VCaP (cell line): ENCODE results near the gene RPUSD4.

Experiments used
- H3K27ac ChIP-seq: fragments of 450-650 bp; 2 replicates; pipeline ENCODE4 v1.5.1; 2017
- TF ChIP-seq, protein P1 (sequence below): fragments of 450-650 bp; conservative IDR thresholded peaks from 2 replicates; pipeline ENCODE4 v1.5.1; 2017; ENCODE audit warnings: mild to moderate bottlenecking, moderate library complexity

Gene RPUSD4

DNA sequence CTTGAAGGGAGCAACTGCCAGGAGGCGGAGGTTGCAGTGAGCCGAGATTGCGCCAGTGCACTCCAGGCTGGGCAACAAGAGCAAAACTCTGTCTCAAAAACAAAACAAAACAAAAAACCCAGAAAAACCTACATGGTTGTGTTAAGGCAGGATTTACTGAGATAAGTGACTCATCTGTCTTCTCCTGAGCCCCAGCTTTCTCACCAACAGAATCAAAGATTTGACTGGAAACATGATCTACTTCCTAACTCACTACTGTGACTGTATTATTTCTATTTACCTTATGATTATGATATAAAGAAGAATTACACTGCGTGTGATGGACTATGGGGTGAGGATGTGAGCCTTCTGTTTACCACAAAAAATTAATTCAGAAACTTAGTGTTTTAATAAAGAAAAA lies 21.9 kb upstream of the RPUSD4 start:
- peak overlapping the region; percentile 55 for H3K27ac ChIP-seq
- TF ChIP-seq, protein P1, sequence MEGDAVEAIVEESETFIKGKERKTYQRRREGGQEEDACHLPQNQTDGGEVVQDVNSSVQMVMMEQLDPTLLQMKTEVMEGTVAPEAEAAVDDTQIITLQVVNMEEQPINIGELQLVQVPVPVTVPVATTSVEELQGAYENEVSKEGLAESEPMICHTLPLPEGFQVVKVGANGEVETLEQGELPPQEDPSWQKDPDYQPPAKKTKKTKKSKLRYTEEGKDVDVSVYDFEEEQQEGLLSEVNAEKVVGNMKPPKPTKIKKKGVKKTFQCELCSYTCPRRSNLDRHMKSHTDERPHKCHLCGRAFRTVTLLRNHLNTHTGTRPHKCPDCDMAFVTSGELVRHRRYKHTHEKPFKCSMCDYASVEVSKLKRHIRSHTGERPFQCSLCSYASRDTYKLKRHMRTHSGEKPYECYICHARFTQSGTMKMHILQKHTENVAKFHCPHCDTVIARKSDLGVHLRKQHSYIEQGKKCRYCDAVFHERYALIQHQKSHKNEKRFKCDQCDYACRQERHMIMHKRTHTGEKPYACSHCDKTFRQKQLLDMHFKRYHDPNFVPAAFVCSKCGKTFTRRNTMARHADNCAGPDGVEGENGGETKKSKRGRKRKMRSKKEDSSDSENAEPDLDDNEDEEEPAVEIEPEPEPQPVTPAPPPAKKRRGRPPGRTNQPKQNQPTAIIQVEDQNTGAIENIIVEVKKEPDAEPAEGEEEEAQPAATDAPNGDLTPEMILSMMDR = no peak

DNA sequence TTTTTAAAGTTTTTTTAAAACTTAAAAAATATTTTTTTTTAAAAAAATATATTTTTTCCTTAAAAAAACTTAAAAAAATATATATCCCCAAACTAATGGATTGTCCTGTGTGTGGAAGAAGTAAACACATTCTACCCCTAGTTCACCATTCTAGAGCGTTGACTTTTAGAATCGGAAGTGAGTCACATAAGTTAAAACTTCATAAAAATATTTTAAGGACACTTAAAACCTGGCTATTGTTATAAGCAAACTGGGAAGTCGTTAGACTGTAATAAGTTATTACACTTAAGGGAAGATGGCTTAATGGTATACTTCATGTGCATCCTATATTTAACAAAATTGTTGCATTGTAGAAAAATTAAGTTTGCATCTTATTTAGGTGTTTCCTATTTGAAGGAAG lies 21.2 kb upstream of the RPUSD4 start:
- TF ChIP-seq, protein P1 = no peak
- H3K27ac ChIP-seq = peak overlapping the region; percentile 55

DNA sequence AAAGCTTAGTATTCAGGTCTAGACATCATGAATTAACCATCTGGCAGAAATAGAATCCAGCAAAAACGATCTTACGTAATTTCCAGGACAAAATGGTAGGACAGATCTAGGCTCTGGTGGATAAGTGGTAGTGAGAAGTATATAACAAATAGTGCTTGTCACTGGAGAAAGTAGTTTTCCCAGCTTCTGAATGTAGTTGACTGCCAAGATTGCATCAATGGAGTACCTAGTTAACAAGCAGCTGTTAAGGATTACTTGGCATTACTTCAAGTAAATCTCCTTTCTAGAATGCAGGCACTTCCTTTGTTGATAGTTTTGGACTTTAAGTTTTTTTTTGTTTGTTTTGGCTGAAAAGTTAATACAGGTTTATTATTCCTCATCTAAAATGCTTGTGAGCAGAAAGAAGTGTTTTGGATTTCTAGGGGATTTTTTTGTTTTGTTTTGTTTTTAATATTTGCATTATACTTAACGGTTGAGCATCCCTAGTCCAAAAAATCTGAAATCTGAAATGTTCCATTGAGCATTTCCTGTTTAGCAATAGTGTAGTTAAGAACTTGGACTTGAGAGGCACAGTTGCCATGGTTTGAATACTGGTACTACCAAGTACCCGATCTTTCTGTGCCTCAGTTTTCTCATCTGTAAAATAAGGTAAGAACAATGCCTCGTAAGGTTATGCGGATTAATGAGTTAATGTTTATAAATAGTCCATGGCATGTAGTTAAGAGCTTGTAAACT lies 20.4 kb upstream of the RPUSD4 start:
- H3K27ac ChIP-seq = peak overlapping the region; percentile 55
- TF ChIP-seq, protein P1 = no peak

DNA sequence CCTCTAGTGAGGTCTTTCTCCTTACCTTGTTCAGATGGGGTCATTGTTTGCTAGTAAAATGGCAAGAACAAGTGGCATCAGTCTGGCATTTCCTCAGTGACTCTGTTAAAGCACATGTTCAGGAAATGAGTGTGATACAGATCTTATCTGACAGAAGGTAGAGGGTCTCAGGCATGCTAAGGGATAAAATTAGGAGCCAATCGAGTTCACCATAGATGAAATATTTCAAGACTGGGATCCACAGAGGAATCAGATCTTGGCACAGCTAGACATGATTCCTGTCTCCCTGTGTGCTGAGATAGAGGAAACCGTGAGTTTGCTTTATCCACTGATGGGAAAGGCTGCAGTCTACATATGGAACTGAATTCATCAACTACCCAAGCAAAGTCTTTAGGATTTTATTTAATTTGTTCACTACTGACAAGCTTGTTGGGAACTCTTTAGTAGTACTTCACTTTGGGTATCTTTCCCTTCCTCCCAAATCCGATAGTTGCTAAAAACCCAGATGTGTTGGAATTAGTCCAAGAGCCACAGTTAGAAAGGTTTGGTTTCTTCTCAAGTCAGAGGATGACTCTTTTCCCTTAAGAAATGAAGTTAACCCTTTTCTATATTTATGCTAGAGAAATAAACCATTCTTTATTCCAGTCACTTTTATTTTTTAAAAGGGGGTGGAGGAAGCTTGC lies 18.5 kb upstream of the RPUSD4 start:
- H3K27ac ChIP-seq = no peak overlapping the region

DNA sequence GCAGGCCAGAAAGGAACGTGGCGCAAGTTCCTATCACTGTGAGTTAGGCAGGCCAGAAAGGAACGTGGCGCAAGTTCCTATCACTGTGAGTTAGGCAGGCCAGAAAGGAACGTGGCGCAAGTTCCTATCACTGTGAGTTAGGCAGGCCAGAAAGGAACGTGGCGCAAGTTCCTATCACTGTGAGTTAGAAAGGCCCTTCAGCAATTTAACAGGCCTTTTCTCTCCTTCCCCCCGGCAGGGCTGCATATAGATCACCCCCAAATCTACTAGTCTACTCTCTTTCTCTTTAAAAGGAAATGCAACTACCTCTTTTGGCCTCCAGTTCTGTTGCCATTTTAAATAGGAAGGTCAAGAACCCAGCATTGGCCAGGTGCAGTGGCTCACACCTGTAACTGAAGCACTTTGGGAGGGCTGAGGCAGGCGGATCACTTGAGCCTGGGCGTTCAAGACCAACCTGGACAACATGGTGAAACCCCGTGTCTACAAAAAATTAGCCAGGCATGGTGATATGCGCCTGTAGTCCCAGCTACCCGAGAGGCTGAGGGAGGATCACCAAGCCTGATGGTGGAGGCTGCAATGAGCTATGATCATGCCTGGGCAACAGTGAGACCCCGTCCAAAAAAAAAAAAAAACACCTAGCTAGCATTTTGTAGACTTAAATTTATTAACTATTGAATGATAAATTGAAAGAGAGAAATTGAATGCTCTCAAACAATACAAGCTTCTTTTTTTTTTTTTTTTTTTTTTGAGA lies 15.1 kb upstream of the RPUSD4 start:
- TF ChIP-seq, protein P1 = no peak
- H3K27ac ChIP-seq = no peak overlapping the region

More for the DNA sequence above, 18.5 kb upstream of the RPUSD4 start:
- TF ChIP-seq, protein P1 = no peak

DNA sequence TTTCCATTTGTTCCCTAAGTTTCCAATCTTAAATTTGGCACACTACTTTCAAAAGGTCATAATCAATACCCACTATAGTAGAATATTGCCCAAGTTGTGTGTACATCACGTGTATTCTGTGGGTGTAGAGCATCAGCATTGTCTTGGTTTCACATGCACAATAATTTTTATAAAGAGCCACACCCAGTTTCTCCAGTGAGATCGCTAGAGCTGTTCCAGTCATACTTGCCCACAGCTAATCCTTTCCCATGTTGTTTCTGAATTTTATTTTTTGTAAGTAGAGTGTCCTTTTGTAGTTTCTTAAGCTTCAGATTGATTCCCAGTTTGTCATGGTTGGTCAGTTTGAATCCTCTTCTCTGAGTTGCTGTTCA lies 13.8 kb upstream of the RPUSD4 start:
- TF ChIP-seq, protein P1 = no peak
- no peak overlapping the region for H3K27ac ChIP-seq

DNA sequence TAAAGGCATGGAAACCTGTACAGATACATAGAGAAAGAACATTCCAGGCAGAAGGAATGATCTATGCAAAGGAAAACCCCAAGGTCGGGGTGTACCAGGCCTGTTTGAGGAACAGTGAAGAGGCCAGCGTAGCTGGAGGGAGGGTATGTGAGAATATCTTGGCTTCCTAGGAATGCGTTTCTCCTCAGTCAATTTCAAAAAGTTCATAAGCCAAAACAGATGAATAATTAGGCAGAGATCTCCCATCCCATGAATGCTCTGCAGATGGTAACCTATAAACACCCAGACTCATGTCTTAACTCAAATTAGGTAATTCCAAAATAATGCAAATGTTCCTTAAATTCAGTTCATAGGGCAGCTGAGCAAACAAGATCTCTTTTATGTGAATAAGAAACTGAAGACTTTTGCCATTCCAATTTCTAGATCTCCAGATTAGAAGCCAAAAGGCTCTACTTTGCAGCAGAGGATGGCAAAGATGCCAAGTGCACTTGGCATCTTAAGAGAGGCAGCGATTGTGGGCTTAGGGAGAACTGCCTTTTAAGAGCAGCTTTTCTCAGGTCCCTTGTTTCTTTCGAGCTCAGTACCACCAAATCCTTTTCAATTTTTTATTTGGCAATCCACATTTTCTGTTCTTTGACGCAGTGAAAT lies 13.3 kb upstream of the RPUSD4 start:
- H3K27ac ChIP-seq = no peak overlapping the region
- TF ChIP-seq, protein P1 = no peak
